T-helper 2 cell treated with Interferon-gamma antibody and Interleukin-4, amounts not matched to agents 5 μg/mL and 100 μg/mL, for 36 hours (primary cell): Measurements from ENCODE around the gene GLMN.

Experiments
- DNase-seq: peaks from one replicate; pipeline ENCODE4 v3.0.0; 2021; ENCODE audit warnings: low spot score
- H3K27ac Mint-ChIP-seq: one replicate; pipeline ENCODE4 v1.8.0; 2021; ENCODE audit warnings: mild to moderate bottlenecking, mixed read lengths
- H3K27me3 Mint-ChIP-seq: one replicate; pipeline ENCODE4 v1.8.0; 2021; ENCODE audit warnings: low read depth, mixed read lengths
- H3K36me3 Mint-ChIP-seq: one replicate; pipeline ENCODE4 v1.8.0; 2021; ENCODE audit warnings: low read depth, mixed read lengths
- H3K4me1 Mint-ChIP-seq: one replicate; pipeline ENCODE4 v1.8.0; 2021; ENCODE audit warnings: low read depth, mixed read lengths
- H3K4me3 Mint-ChIP-seq: one replicate; pipeline ENCODE4 v1.8.0; 2022; ENCODE audit warnings: mild to moderate bottlenecking, moderate library complexity, mixed read lengths
- H3K9me3 Mint-ChIP-seq: one replicate; pipeline ENCODE4 v1.8.0; 2021; ENCODE audit warnings: mixed read lengths

Gene GLMN

GRCh38 chr1:92203105-92203504 lies 95.7 kb downstream of the GLMN start:
- H3K4me3 Mint-ChIP-seq: peak overlapping the region; percentile 62
- no peaks in the 10 kb centered on the region for H3K27me3 Mint-ChIP-seq
- peaks cover 17% of the 10 kb centered on the region for H3K36me3 Mint-ChIP-seq
- DNase-seq: no peak
- peak overlapping the region; percentile 83 for H3K27ac Mint-ChIP-seq
- H3K9me3 Mint-ChIP-seq: peaks cover 30% of the 10 kb centered on the region
- peaks cover 25% of the 10 kb centered on the region for H3K4me1 Mint-ChIP-seq

GRCh38 chr1:92201973-92202372 lies 96.8 kb downstream of the GLMN start:
- H3K27me3 Mint-ChIP-seq: no peaks in the 10 kb centered on the region
- H3K4me1 Mint-ChIP-seq: peaks cover 25% of the 10 kb centered on the region
- no peak for DNase-seq
- H3K27ac Mint-ChIP-seq: peak overlapping the region; percentile 83
- H3K9me3 Mint-ChIP-seq: peaks cover 30% of the 10 kb centered on the region
- H3K4me3 Mint-ChIP-seq: peak overlapping the region; percentile 35
- peaks cover 17% of the 10 kb centered on the region for H3K36me3 Mint-ChIP-seq
